Fibroblast of skin of left quadriceps (primary cell): ENCODE results near the gene L3MBTL3.

ENCODE experiments used
- DNase-seq, 2 experiments: peaks; one replicate each; pipeline ENCODE4 v3.0.0-alpha.2; 2013; ENCODE audit warnings: low read depth in 2 of 2

L3MBTL3 gene

GRCh38 chr6:130183271-130184222 lies 165.2 kb downstream of the L3MBTL3 start:
- DNase-seq = no peak

GRCh38 chr6:130185658-130186057 lies 167.3 kb downstream of the L3MBTL3 start:
- no peak for DNase-seq

GRCh38 chr6:130187335-130188206 lies 169.2 kb downstream of the L3MBTL3 start:
- no peak for DNase-seq

- no peak for DNase-seq
Measured at GRCh38 chr6:130188207-130188899, 170.0 kb downstream of the L3MBTL3 start.

- no peak for DNase-seq
Measured at GRCh38 chr6:130189531-130190397, 171.4 kb downstream of the L3MBTL3 start.
